Fibroblast of pulmonary artery (primary cell): ENCODE results near the gene APOBEC3C.

Experiments used
- DNase-seq: peaks from one replicate; pipeline ENCODE4 v3.0.0-alpha.2; 2010; ENCODE audit warnings: low read depth
- H3K4me3 ChIP-seq: replicated peaks from 2 replicates; pipeline ENCODE4 v1.5.1; 2011; ENCODE audit warnings: low read depth, mild to moderate bottlenecking, control low read depth, low read length, moderate library complexity
- TF ChIP-seq, protein P1 (sequence below): IDR thresholded peaks from 2 replicates; pipeline ENCODE4 v1.5.1; 2011; ENCODE audit warnings: mild to moderate bottlenecking, control low read depth, low read length, inconsistent platforms; ENCODE audit errors: missing control alignments

The APOBEC3C gene

DNA sequence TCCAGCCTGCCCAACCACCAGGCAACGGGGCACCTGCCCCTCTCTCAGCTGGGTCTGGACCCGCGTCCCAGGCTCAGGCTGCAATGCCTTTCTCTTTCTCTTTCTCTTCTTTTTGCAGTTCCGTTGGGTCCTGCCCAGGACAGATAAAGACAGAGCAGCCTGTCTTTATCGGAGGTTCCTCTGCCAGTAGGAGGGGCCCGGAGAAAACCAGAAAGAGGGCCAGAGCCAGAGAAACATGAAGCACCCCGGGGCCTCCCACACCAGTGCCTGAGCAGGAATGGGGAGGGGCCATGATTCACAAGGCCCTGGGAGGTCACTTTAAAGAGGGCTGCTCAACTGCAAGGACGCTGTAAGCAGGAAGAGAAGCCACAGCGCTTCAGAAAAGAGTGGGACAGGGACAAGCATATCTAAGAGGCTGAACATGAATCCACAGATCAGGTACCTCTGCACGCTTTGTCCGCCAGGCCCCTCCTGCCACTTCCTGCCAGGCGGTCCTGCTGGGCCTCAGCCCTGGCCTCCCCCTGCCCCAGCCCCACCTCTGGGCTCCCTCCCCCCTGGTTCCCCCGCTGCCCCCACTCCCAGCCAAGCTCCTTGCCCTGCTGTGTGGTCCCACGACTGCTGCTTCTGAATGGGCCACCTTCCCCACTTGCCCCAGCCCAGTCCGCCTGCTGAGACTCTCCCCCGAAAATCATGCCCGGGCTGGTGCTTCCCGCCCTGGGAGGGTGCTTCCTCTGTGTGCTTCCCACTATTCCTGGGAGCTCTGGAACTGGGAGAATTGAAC is at the start of gene APOBEC3C:
TSS of gene APOBEC3C (plus strand) at position 316 of the 781 bp plus-strand sequence. CDS start at position 422, 106 bp downstream.
- H3K4me3 ChIP-seq: peak within 1 kb of the TSS; percentile 68
- peak; percentile 88 for DNase-seq
- TF ChIP-seq, protein P1, sequence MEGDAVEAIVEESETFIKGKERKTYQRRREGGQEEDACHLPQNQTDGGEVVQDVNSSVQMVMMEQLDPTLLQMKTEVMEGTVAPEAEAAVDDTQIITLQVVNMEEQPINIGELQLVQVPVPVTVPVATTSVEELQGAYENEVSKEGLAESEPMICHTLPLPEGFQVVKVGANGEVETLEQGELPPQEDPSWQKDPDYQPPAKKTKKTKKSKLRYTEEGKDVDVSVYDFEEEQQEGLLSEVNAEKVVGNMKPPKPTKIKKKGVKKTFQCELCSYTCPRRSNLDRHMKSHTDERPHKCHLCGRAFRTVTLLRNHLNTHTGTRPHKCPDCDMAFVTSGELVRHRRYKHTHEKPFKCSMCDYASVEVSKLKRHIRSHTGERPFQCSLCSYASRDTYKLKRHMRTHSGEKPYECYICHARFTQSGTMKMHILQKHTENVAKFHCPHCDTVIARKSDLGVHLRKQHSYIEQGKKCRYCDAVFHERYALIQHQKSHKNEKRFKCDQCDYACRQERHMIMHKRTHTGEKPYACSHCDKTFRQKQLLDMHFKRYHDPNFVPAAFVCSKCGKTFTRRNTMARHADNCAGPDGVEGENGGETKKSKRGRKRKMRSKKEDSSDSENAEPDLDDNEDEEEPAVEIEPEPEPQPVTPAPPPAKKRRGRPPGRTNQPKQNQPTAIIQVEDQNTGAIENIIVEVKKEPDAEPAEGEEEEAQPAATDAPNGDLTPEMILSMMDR: peak; percentile 1

DNA sequence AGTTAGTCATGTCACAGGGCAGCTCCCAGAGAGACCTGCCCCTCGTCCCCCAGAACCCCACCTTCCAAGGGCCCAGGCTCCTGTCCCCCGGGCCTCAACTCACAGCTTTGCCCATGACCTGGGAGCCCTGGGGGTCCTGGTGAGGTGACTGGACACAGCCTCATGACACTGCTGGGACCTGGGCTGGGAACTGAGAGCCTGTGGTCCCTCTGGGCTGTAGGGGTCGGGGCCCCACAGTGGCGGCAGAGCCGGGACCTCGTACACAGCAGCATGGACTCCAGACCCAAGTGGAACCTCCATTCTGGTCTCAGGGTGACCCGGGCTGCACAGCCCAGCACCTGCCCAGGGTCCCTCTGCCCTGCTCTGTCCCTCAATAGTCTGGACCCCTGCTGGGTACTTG is 49.8 kb upstream of the APOBEC3C start:
- TF ChIP-seq, protein P1: no peak
- no peak for DNase-seq
- H3K4me3 ChIP-seq: no peak overlapping the region

DNA sequence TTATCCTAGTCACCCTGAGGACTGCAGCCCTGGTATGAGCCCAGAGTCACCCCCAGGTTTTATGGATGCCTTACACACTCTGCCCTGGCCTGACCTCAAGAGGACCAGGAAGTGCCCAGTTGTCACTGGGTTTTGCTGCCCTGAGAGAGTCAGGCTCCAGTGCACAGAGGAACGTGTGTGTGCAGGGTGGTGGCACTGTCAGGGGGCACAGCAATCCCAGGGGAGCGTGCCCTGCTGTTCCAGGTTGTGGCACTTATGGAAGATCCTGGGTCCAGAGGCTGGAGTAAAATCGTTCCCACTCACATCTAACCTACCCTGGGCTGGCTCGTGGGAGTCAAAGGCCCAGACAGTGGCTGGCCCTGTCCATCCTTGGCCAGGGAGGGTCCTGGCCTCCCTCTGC is 49.1 kb upstream of the APOBEC3C start:
- no peak overlapping the region for H3K4me3 ChIP-seq
- TF ChIP-seq, protein P1: no peak
- no peak for DNase-seq

DNA sequence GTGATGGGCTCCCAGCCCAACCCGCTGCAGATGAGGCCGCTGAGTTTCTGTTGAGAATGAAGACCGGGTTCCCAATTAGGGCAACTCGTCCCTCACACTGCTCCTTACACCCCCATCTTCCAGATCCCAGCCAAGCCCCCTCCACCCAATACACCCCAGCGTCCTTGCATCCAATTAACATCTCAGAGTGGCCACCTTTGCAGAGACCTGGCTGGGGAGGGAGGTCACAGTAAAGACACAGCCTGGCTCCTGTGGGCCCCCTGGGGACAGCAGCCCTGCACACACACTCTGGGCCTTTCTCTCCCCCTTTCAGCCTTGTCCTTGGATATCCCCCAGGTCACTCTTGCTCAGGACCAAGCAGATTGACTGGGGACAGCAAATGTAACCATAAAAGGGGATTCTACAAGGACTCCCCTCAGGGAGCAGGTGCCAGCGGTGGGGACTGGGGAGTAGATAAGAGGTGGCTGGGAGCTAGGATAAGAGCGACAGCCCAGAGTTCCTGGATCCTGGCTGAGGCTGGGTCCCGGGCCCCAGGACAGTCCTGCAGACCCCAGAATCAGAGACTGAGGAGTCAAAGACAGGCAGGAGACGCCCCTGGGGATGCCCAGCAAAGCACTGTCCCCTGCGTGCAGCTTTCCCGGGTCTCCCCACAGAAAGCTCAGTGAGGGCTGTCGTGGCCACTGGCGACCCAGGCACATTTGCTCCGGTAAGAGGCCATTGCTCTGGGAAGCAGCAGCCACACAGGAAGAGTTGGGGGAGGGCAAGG is 48.3 kb upstream of the APOBEC3C start:
- DNase-seq: no peak
- no peak overlapping the region for H3K4me3 ChIP-seq
- TF ChIP-seq, protein P1: no peak

DNA sequence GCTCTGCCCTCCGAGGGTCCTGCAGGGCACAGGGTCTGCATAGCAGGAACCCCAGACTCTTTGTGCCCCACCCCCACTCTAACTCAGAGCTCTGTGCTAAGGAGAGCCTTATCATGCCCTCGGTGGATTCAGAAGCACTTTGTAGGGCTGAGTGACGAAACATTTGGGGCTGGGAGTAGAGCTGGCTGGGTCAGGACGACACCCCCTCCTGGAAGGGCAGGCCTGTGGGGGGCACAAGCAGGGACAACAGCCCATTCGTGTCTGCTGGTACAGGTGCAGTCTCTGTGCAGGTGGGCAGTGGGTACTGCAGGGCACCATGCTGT is 47.7 kb upstream of the APOBEC3C start:
- no peak overlapping the region for H3K4me3 ChIP-seq
- DNase-seq: no peak
- TF ChIP-seq, protein P1: no peak

DNA sequence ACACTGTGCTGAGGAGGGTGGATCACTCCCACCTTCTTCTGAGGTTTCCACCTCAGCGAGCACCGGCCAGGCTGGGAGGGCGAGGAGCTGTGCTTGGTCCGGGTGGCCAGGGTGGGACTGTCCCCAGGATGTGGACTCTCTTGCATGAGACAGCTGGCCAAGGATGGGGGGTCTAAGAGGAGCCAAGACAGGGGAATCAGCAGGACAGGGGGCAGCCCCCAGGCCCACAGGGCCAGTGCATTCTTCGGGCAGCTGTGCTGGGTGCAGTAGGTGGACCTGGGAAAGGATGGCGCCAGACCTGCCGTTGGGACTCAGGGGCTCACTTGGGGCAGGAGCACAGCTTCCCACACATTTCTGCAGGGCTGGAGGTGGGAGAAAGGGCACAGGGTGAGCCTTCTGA is 47.1 kb upstream of the APOBEC3C start:
- TF ChIP-seq, protein P1: no peak
- no peak overlapping the region for H3K4me3 ChIP-seq
- no peak for DNase-seq
